ENCODE results near the gene GNPDA1. TPM values are rescaled to one million over a fixed set of nuclear protein-coding genes. Genes with fewer than 3 reads are reported as not detected.
"Not testable (repeated sequence)": the region's sequence is repeated elsewhere in the genome, so short reads cannot be mapped to it uniquely, and the experiment has no call there.

The GNPDA1 gene
- polyA plus RNA-seq, 1 donor from 2014 or later, result 28.9 TPM

DNA sequence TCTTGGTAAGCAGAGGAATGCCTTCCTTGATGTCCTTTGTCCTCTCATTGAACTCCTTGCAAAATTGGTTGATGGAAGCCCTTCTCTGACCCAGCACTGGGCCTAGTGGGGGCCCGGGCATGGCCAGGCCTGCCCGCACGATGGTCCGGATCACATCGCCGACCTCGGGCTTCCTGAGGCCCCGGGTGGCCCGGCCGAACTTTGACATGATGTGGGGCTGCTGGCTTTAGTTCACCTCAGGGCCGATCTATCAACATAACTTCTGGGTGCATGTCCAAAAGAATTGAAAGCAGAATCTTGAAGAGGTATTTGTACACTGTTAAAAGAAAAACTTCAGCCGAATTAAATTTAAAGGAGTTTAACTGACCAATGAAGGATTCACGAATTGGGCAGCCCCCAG, 24.1 kb upstream of the GNPDA1 start:
- Histone ChIP-seq H4K20me1 (ENCODE audit: insufficient read depth) (no peaks in the 10 kb centered on the region), H3K79me2 (replicated peaks; ENCODE audit: insufficient read depth, low read length) (no peaks in the 10 kb centered on the region), H3K9me3 (ENCODE audit: low read length) (no peaks in the 10 kb centered on the region), H3F3A (ENCODE audit: insufficient read depth, low read length, poor library complexity, severe bottlenecking) (no peaks in the 10 kb centered on the region), H2AFZ (ENCODE audit: low read depth, low read length) (no peak overlapping the region), H3K4me2 (ENCODE audit: low read length) (no peak overlapping the region), H3K4me3 (ENCODE audit: low read length) (no peak overlapping the region), H3K9me2 (ENCODE audit: insufficient read depth, low read length) (no peaks in the 10 kb centered on the region), H3K36me3 (ENCODE audit: insufficient read depth, low read length) (no peaks in the 10 kb centered on the region), H3K27ac (ENCODE audit: low read length) (no peak overlapping the region), H3K27me3 (ENCODE audit: insufficient read depth, low read depth, low read length) (no peaks in the 10 kb centered on the region), H3K9ac (ENCODE audit: low read length) (no peak overlapping the region)
- TF ChIP-seq, protein P1, sequence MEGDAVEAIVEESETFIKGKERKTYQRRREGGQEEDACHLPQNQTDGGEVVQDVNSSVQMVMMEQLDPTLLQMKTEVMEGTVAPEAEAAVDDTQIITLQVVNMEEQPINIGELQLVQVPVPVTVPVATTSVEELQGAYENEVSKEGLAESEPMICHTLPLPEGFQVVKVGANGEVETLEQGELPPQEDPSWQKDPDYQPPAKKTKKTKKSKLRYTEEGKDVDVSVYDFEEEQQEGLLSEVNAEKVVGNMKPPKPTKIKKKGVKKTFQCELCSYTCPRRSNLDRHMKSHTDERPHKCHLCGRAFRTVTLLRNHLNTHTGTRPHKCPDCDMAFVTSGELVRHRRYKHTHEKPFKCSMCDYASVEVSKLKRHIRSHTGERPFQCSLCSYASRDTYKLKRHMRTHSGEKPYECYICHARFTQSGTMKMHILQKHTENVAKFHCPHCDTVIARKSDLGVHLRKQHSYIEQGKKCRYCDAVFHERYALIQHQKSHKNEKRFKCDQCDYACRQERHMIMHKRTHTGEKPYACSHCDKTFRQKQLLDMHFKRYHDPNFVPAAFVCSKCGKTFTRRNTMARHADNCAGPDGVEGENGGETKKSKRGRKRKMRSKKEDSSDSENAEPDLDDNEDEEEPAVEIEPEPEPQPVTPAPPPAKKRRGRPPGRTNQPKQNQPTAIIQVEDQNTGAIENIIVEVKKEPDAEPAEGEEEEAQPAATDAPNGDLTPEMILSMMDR (IDR thresholded peaks at IDR 0.05; ENCODE audit: poor library complexity, severe bottlenecking), result no peak
- TF ChIP-seq POLR2AphosphoS5 (IDR thresholded peaks at IDR 0.05), result no peak
- TF ChIP-seq MXI1 (conservative IDR thresholded peaks at IDR 0.05; ENCODE audit: poor library complexity, severe bottlenecking), result no peak
- no peak for TF ChIP-seq SMC3 (conservative IDR thresholded peaks at IDR 0.05; ENCODE audit: poor library complexity)
- TF ChIP-seq, protein P2, sequence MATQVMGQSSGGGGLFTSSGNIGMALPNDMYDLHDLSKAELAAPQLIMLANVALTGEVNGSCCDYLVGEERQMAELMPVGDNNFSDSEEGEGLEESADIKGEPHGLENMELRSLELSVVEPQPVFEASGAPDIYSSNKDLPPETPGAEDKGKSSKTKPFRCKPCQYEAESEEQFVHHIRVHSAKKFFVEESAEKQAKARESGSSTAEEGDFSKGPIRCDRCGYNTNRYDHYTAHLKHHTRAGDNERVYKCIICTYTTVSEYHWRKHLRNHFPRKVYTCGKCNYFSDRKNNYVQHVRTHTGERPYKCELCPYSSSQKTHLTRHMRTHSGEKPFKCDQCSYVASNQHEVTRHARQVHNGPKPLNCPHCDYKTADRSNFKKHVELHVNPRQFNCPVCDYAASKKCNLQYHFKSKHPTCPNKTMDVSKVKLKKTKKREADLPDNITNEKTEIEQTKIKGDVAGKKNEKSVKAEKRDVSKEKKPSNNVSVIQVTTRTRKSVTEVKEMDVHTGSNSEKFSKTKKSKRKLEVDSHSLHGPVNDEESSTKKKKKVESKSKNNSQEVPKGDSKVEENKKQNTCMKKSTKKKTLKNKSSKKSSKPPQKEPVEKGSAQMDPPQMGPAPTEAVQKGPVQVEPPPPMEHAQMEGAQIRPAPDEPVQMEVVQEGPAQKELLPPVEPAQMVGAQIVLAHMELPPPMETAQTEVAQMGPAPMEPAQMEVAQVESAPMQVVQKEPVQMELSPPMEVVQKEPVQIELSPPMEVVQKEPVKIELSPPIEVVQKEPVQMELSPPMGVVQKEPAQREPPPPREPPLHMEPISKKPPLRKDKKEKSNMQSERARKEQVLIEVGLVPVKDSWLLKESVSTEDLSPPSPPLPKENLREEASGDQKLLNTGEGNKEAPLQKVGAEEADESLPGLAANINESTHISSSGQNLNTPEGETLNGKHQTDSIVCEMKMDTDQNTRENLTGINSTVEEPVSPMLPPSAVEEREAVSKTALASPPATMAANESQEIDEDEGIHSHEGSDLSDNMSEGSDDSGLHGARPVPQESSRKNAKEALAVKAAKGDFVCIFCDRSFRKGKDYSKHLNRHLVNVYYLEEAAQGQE (IDR thresholded peaks at IDR 0.05; ENCODE audit: borderline replicate concordance), result no peak
- TF ChIP-seq EP300 (conservative IDR thresholded peaks at IDR 0.05; ENCODE audit: poor library complexity, severe bottlenecking), result no peak
- no peak for TF ChIP-seq EZH2 (IDR thresholded peaks at IDR 0.05; ENCODE audit: borderline replicate concordance, insufficient read depth, low read length, poor library complexity, severe bottlenecking)
- TF ChIP-seq TAF1 (IDR thresholded peaks at IDR 0.05; ENCODE audit: low read depth), result no peak

DNA sequence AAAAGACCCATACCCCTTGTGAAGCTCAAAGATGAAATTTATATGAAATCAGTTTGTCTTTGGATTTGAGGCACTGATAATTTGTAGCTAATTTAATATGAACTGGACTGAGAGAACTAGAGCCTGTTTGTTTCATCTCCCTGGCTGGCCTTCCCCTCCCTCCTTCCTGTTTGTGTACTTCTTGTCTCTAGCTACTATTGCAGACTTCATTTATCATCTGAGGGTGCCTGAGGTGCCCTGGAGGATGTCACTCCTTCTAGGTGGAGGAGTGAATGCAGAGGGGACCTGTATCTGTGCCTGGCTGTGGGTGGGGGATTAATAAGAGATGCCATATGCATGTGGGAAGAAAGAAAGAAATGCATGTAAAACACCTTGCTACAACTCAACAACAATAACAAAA, 22.2 kb upstream of the GNPDA1 start:
- H3K4me2 ChIP-seq (ENCODE audit: low read length), result no peak overlapping the region
- H3K27ac ChIP-seq (ENCODE audit: low read length), result no peak overlapping the region
- H3K27me3 ChIP-seq (ENCODE audit: insufficient read depth, low read depth, low read length), result no peaks in the 10 kb centered on the region
- H3F3A ChIP-seq (ENCODE audit: insufficient read depth, low read length, poor library complexity, severe bottlenecking), result no peaks in the 10 kb centered on the region
- H3K9me3 ChIP-seq (ENCODE audit: low read length), result no peaks in the 10 kb centered on the region
- H4K20me1 ChIP-seq (ENCODE audit: insufficient read depth), result no peaks in the 10 kb centered on the region
- no peak overlapping the region for H3K4me3 ChIP-seq (ENCODE audit: low read length)
- no peaks in the 10 kb centered on the region for H3K9me2 ChIP-seq (ENCODE audit: insufficient read depth, low read length)
- H3K9ac ChIP-seq (ENCODE audit: low read length), result no peak overlapping the region
- no peaks in the 10 kb centered on the region for H3K79me2 ChIP-seq (replicated peaks; ENCODE audit: insufficient read depth, low read length)
- H3K36me3 ChIP-seq (ENCODE audit: insufficient read depth, low read length), result no peaks in the 10 kb centered on the region
- TF ChIP-seq EZH2 (IDR thresholded peaks at IDR 0.05; ENCODE audit: borderline replicate concordance, insufficient read depth, low read length, poor library complexity, severe bottlenecking) (no peak), MXI1 (conservative IDR thresholded peaks at IDR 0.05; ENCODE audit: poor library complexity, severe bottlenecking) (no peak), POLR2AphosphoS5 (IDR thresholded peaks at IDR 0.05) (no peak), TAF1 (IDR thresholded peaks at IDR 0.05; ENCODE audit: low read depth) (no peak), RAD21 (conservative IDR thresholded peaks at IDR 0.05) (no peak), EP300 (conservative IDR thresholded peaks at IDR 0.05; ENCODE audit: poor library complexity, severe bottlenecking) (no peak), SMC3 (conservative IDR thresholded peaks at IDR 0.05; ENCODE audit: poor library complexity) (no peak)
- TF ChIP-seq, protein P1 (IDR thresholded peaks at IDR 0.05; ENCODE audit: poor library complexity, severe bottlenecking), result no peak
- TF ChIP-seq, protein P2 (IDR thresholded peaks at IDR 0.05; ENCODE audit: borderline replicate concordance), result no peak
- H2AFZ ChIP-seq (ENCODE audit: low read depth, low read length), result no peak overlapping the region

DNA sequence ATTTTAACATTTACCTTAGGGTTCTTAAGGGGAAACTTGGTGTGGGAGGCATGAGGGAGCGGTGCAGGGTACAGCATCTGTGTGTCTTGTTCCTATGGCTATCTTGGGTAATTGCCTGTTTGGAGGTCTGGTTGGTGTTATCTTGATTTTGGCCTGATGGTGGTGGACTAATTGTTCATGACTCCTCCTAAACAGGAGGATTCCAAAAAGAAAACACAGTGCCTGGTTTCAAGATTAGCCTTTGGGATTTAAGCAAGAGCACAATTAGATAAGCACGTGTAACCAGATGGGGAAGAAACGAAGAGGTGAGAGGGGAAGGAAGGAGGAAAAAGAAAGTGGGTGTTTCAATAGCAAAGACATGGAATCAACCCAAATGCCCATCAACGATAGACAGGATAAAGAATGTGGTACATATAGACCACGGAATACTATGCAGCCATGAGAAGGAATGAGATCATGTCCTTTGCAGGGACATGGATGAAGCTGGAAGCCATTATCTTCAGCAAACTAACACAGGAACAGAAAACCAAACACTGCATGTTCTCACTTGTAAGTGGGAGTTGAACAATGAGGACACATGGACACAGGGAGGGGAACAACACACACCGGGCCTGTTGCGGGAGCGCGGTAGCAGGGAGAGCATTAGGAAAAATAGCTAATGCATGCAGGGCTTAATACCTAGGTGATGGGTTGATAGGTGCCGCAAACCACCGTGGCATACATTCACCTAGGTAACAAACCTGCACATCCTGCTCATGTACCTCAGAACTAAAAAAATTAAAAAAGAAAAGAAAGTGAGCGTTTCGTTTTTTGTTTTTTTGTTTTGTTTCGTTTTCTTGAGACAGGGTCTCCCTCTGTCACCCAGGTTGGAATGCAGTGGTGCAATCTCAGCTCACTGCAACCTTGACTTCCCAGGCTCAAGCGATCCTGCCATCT, 21.1 kb upstream of the GNPDA1 start:
- H3K4me3 ChIP-seq (ENCODE audit: low read length); H3K9me2 ChIP-seq (ENCODE audit: insufficient read depth, low read length); H4K20me1 ChIP-seq (ENCODE audit: insufficient read depth); H2AFZ ChIP-seq (ENCODE audit: low read depth, low read length); H3K36me3 ChIP-seq (ENCODE audit: insufficient read depth, low read length); H3F3A ChIP-seq (ENCODE audit: insufficient read depth, low read length, poor library complexity, severe bottlenecking); H3K27ac ChIP-seq (ENCODE audit: low read length); H3K9me3 ChIP-seq (ENCODE audit: low read length); H3K27me3 ChIP-seq (ENCODE audit: insufficient read depth, low read depth, low read length); H3K79me2 ChIP-seq (replicated peaks; ENCODE audit: insufficient read depth, low read length); H3K9ac ChIP-seq (ENCODE audit: low read length); H3K4me2 ChIP-seq (ENCODE audit: low read length): not testable (repeated sequence)

Data from neural cell (in vitro differentiated cells).